ENCODE results near the gene TEAD4.

DNA sequence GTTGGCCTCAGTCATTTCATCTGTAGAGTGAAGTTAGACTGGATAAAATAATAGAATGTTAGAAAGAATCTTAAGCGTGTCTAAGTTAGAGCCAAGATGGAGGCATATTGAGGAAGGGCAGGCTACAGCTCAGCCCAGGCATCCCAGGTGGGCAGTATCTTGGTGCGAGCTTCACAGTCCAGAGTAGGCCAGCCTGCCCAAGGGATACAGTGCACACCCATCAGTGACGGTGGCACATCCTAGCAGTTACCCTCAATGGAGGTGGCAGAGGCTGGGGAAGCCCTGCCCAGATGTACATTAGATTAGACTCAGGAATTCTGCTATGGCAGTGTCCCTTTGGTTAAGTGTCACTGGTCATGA is 47.0 kb upstream of the TEAD4 start:
- TF ChIP-seq, protein P1, sequence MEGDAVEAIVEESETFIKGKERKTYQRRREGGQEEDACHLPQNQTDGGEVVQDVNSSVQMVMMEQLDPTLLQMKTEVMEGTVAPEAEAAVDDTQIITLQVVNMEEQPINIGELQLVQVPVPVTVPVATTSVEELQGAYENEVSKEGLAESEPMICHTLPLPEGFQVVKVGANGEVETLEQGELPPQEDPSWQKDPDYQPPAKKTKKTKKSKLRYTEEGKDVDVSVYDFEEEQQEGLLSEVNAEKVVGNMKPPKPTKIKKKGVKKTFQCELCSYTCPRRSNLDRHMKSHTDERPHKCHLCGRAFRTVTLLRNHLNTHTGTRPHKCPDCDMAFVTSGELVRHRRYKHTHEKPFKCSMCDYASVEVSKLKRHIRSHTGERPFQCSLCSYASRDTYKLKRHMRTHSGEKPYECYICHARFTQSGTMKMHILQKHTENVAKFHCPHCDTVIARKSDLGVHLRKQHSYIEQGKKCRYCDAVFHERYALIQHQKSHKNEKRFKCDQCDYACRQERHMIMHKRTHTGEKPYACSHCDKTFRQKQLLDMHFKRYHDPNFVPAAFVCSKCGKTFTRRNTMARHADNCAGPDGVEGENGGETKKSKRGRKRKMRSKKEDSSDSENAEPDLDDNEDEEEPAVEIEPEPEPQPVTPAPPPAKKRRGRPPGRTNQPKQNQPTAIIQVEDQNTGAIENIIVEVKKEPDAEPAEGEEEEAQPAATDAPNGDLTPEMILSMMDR (conservative IDR thresholded peaks at IDR 0.05; ENCODE audit: low read length) = no peak
- no peak for TF ChIP-seq EZH2phosphoT487 (IDR thresholded peaks at IDR 0.05; ENCODE audit: borderline replicate concordance, low read depth, low read length)

Data from OCI-LY7 (cell line).